ENCODE data around the gene LARP4B.

- TF ChIP-seq GATA2 (IDR thresholded peaks at IDR 0.05; ENCODE audit: low read depth, low read length) (no peak), GATA3 (IDR thresholded peaks at IDR 0.05; ENCODE audit: low read depth, low read length) (no peak)
Observed at GRCh38 chr10:786633-787474, 144.7 kb downstream of the LARP4B start.
